HepG2 (cell line): ENCODE measurements around the gene CMA1. TPM values are rescaled to one million over a fixed set of nuclear protein-coding genes. Genes with fewer than 3 reads are reported as not detected.

Experiments
- EHMT2 ChIP-seq: fragments of 200-600 bp; sonication (generic); IDR thresholded peaks from 2 replicates; pipeline ENCODE4 v1.7.0; 2017; ENCODE audit warnings: antibody characterized with exemption, low read depth, low read length, borderline replicate concordance
- ELF4 ChIP-seq: sonication (generic); formaldehyde crosslinking; IDR thresholded peaks from 2 replicates; pipeline ENCODE4 v1.5.0; 2020; ENCODE audit warnings: missing genetic modification reagents, mild to moderate bottlenecking, moderate library complexity, borderline replicate concordance
- HMGA1 ChIP-seq: sonication (generic); formaldehyde crosslinking; conservative IDR thresholded peaks from 2 replicates; pipeline ENCODE4 v1.4.0; 2020; ENCODE audit warnings: missing genetic modification reagents
- NCOA2 ChIP-seq: sonication (generic); formaldehyde crosslinking; IDR thresholded peaks from 2 replicates; pipeline ENCODE4 v1.8.0; 2022; ENCODE audit warnings: inconsistent platforms
- PCBP1 ChIP-seq: fragments of 200-400 bp; formaldehyde crosslinking; IDR thresholded peaks from 2 replicates; pipeline ENCODE4 v1.6.1; 2017; ENCODE audit warnings: mild to moderate bottlenecking, low read depth, low read length, borderline replicate concordance
- ZNF232 ChIP-seq: sonication (generic); formaldehyde crosslinking; IDR thresholded peaks from 2 replicates; pipeline ENCODE4 v1.4.0; 2020; ENCODE audit warnings: missing genetic modification reagents, borderline replicate concordance
- ZNF510 ChIP-seq: sonication (generic); formaldehyde crosslinking; IDR thresholded peaks from 2 replicates; pipeline ENCODE4 v1.4.0; 2020; ENCODE audit warnings: low read depth, mild to moderate bottlenecking, missing genetic modification reagents
- ZNF713 ChIP-seq: sonication (generic); formaldehyde crosslinking; IDR thresholded peaks from 2 replicates; pipeline ENCODE4 v1.4.0; 2020; ENCODE audit warnings: mild to moderate bottlenecking, missing genetic modification reagents
- ZNF75D ChIP-seq: sonication (generic); formaldehyde crosslinking; IDR thresholded peaks from 2 replicates; pipeline ENCODE4 v1.8.1; 2023; ENCODE audit warnings: missing genetic modification reagents, mild to moderate bottlenecking, borderline replicate concordance
- polyA plus RNA-seq, 8 experiments: library from polyadenylated mRNA; depleted of rRNA in 3 of 8; stranded (reverse) in 7 of 8; unstranded in 1 of 8; fragments of >200 nt; fragmentation: Illumina TruSeq in 4 of 8; extraction: Trizol in 4 of 8; gene quantifications; 2 replicates each; pipeline versions ENCODE4 v1.2.1 to v1.2.3, GENCODE V29; 2011 to 2016; ENCODE audit warnings: low read depth in 4 of 8, missing spikeins in 1 of 8, mixed read lengths in 1 of 8; ENCODE audit not compliant: insufficient read depth in 1 of 8
- total RNA-seq, 5 experiments: library from RNA; depleted of rRNA; stranded (reverse); fragments of >200 nt; fragmentation: Illumina TruSeq; extraction: Trizol; gene quantifications; 2 replicates each; pipeline ENCODE4 v1.2.3, GENCODE V29; 2016; ENCODE audit warnings: low read depth in 1 of 5
- TF ChIP-seq, protein P1 (sequence below): sonication (generic); formaldehyde crosslinking; IDR thresholded peaks from 2 replicates; pipeline ENCODE4 v1.4.0; 2020; ENCODE audit warnings: missing genetic modification reagents
- TF ChIP-seq, protein P2 (sequence below): fragments of 450-650 bp; IDR thresholded peaks from 2 replicates; pipeline ENCODE4 v1.6.1; 2016
- TF ChIP-seq, protein P3 (sequence below), 2 experiments: fragments of 450-650 bp in 1 of 2; sonication (generic) in 1 of 2; formaldehyde crosslinking in 1 of 2; IDR thresholded peaks; 2 replicates each; pipeline versions ENCODE4 v1.6.1 to v1.8.0; 2016 to 2022; ENCODE audit warnings: antibody characterized with exemption in 1 of 2, mild to moderate bottlenecking in 1 of 2, missing genetic modification reagents in 1 of 2
- TF ChIP-seq, protein P4 (sequence below): sonication (generic); formaldehyde crosslinking; IDR thresholded peaks from 2 replicates; pipeline ENCODE4 v1.5.0; 2020; ENCODE audit warnings: missing genetic modification reagents
- TF ChIP-seq, protein P5 (sequence below): sonication (generic); formaldehyde crosslinking; IDR thresholded peaks from 2 replicates; pipeline ENCODE4 v1.4.0; 2020; ENCODE audit warnings: missing genetic modification reagents

Gene CMA1
- total and polyA plus RNA-seq, 2 of the 13 experiments (the other 11 are each of a cell fraction or from before 2014, with no cell fraction given): not detected

DNA sequence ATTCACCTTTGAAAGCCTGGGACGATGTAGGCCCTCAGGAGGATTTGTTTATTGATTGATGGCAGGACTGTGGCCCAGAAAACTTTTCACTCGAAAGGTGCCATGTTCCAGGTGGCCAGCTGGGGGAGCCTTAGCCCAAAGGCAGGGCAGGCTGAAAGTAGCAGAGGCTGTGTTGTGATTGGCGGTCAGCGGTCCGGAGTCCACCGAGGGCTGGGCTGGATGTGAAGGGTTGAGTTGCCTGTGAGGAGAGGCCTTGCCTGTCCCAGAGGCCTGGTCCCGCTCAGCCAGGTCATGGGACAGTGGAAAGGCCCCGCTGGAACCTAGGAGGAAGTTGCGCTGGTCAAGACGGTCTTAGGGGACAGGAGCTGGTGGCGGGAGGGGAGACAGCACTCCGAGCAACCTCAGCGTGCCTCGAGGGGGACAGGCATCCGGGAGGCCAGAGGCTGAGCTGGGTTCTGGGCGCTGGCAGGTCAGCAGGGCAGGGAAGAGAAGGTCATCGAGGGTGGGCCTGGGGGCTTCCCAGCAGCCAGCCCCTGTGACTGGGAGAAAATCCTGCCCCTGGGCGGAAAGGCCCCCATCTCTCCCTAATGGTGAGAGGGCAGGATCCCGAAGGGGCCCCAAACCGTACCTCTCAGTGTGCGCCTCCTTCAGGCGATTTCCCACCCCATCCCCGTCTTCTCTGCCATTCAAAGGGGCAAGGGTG is 26.3 kb downstream of the CMA1 start (continued):
- TF ChIP-seq ZNF713 (CRISPR knock-in tag) (peak; percentile 99), HMGA1 (CRISPR knock-in tag) (no peak), ZNF510 (CRISPR knock-in tag) (0 out of 2 replicates have a peak, but pooled peaks have one; percentile 43), PCBP1 (0 out of 2 replicates have a peak, but pooled peaks have one; percentile 70), ZNF232 (CRISPR knock-in tag) (peak; percentile 87; the same call in 1 of the 2 replicates), EHMT2 (peak; percentile 92; the same call in 1 of the 2 replicates), ZNF75D (no peak), NCOA2 (CRISPR knock-in tag) (no peak), ELF4 (CRISPR knock-in tag) (no peak)
- TF ChIP-seq, protein P1, sequence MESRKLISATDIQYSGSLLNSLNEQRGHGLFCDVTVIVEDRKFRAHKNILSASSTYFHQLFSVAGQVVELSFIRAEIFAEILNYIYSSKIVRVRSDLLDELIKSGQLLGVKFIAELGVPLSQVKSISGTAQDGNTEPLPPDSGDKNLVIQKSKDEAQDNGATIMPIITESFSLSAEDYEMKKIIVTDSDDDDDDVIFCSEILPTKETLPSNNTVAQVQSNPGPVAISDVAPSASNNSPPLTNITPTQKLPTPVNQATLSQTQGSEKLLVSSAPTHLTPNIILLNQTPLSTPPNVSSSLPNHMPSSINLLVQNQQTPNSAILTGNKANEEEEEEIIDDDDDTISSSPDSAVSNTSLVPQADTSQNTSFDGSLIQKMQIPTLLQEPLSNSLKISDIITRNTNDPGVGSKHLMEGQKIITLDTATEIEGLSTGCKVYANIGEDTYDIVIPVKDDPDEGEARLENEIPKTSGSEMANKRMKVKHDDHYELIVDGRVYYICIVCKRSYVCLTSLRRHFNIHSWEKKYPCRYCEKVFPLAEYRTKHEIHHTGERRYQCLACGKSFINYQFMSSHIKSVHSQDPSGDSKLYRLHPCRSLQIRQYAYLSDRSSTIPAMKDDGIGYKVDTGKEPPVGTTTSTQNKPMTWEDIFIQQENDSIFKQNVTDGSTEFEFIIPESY (CRISPR knock-in tag): peak; percentile 77
- TF ChIP-seq, protein P2, sequence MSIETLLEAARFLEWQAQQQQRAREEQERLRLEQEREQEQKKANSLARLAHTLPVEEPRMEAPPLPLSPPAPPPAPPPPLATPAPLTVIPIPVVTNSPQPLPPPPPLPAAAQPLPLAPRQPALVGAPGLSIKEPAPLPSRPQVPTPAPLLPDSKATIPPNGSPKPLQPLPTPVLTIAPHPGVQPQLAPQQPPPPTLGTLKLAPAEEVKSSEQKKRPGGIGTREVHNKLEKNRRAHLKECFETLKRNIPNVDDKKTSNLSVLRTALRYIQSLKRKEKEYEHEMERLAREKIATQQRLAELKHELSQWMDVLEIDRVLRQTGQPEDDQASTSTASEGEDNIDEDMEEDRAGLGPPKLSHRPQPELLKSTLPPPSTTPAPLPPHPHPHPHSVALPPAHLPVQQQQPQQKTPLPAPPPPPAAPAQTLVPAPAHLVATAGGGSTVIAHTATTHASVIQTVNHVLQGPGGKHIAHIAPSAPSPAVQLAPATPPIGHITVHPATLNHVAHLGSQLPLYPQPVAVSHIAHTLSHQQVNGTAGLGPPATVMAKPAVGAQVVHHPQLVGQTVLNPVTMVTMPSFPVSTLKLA: no peak
- TF ChIP-seq, protein P3, sequence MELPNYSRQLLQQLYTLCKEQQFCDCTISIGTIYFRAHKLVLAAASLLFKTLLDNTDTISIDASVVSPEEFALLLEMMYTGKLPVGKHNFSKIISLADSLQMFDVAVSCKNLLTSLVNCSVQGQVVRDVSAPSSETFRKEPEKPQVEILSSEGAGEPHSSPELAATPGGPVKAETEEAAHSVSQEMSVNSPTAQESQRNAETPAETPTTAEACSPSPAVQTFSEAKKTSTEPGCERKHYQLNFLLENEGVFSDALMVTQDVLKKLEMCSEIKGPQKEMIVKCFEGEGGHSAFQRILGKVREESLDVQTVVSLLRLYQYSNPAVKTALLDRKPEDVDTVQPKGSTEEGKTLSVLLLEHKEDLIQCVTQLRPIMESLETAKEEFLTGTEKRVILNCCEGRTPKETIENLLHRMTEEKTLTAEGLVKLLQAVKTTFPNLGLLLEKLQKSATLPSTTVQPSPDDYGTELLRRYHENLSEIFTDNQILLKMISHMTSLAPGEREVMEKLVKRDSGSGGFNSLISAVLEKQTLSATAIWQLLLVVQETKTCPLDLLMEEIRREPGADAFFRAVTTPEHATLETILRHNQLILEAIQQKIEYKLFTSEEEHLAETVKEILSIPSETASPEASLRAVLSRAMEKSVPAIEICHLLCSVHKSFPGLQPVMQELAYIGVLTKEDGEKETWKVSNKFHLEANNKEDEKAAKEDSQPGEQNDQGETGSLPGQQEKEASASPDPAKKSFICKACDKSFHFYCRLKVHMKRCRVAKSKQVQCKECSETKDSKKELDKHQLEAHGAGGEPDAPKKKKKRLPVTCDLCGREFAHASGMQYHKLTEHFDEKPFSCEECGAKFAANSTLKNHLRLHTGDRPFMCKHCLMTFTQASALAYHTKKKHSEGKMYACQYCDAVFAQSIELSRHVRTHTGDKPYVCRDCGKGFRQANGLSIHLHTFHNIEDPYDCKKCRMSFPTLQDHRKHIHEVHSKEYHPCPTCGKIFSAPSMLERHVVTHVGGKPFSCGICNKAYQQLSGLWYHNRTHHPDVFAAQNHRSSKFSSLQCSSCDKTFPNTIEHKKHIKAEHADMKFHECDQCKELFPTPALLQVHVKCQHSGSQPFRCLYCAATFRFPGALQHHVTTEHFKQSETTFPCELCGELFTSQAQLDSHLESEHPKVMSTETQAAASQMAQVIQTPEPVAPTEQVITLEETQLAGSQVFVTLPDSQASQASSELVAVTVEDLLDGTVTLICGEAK (IDR thresholded peaks at IDR 0.05): no peak
- TF ChIP-seq, protein P3 (CRISPR knock-in tag; IDR thresholded peaks at IDR 0.05): peak; percentile 82
- TF ChIP-seq, protein P4, sequence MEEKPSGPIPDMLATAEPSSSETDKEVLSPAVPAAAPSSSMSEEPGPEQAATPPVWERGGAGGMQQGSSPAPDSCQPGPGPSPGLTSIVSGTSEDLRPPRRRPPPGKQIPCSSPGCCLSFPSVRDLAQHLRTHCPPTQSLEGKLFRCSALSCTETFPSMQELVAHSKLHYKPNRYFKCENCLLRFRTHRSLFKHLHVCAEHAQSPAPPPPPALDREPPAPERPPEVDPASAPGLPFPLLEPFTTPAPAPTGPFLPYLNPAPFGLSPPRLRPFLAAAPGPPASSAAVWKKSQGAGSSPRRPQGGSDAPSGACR: peak; percentile 95
- TF ChIP-seq, protein P5, sequence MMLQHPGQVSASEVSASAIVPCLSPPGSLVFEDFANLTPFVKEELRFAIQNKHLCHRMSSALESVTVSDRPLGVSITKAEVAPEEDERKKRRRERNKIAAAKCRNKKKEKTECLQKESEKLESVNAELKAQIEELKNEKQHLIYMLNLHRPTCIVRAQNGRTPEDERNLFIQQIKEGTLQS (CRISPR knock-in tag): 0 out of 2 replicates have a peak, but pooled peaks have one; percentile 8
